ENCODE data around the gene CASK.

The CASK gene

GRCh38 chrX:41589634-41590270, 333.6 kb downstream of the CASK start:
- no peak overlapping the region for H2BK15ac ChIP-seq (ENCODE audit: low read depth, poor library complexity, severe bottlenecking)
- peak overlapping the region; percentile 64 for H3K27ac ChIP-seq (ENCODE audit: low read length, poor library complexity, severe bottlenecking)
- H2BK120ac ChIP-seq (ENCODE audit: low read depth, low read length) = no peak overlapping the region
- H3K9ac ChIP-seq (ENCODE audit: low read length) = peak overlapping the region; percentile 66
- H3K23ac ChIP-seq (ENCODE audit: low read length in 2 of 2) = no peak overlapping the region
- no peak overlapping the region for H2AK5ac ChIP-seq (ENCODE audit: low read length, severe bottlenecking)
- peaks cover 7% of the 10 kb centered on the region for H3K79me1 ChIP-seq (replicated peaks; ENCODE audit: low read length, poor library complexity, severe bottlenecking)
- peak; percentile 41 for DNase-seq
- H4K91ac ChIP-seq (ENCODE audit: low read length) = no peak overlapping the region
- peak overlapping the region in 1 of 2 experiments; percentile 33 for H3K4me3 ChIP-seq (ENCODE audit: insufficient read depth in 1 of 2, low read depth in 1 of 2, low read length in 2 of 2)
- H3K27me3 ChIP-seq (ENCODE audit: control insufficient read depth in 1 of 2, insufficient read depth in 1 of 2, low read length in 2 of 2) = peaks cover 0 to 23% of the 10 kb centered on the region in 2 experiments
- no peak overlapping the region for H2BK5ac ChIP-seq (ENCODE audit: low read depth, low read length, poor library complexity, severe bottlenecking)
- H3K36me3 ChIP-seq (ENCODE audit: control insufficient read depth in 1 of 2, insufficient read depth in 2 of 2, low read depth in 1 of 2, low read length in 2 of 2) = peaks cover 0 to 3% of the 10 kb centered on the region in 2 experiments
- 26% methylated on average over 4 of the region's 5 CpGs for WGBS
- H3K14ac ChIP-seq (ENCODE audit: low read length in 2 of 2) = no peak overlapping the region
- no peak overlapping the region for H3K4ac ChIP-seq (ENCODE audit: low read depth in 1 of 2, low read length in 2 of 2)
- no peak overlapping the region for H2AFZ ChIP-seq (ENCODE audit: low read depth, low read length)
- H3K4me1 ChIP-seq (ENCODE audit: control insufficient read depth, insufficient read depth, low read depth, low read length) = no peaks in the 10 kb centered on the region
- no peak overlapping the region for H4K8ac ChIP-seq (ENCODE audit: low read length)
- H3K18ac ChIP-seq (ENCODE audit: low read depth in 1 of 2, low read length in 2 of 2) = no peak overlapping the region
- H3K9me3 ChIP-seq (ENCODE audit: control insufficient read depth, low read length) = no peaks in the 10 kb centered on the region
- H2BK12ac ChIP-seq (ENCODE audit: low read length in 2 of 2) = no peak overlapping the region
- H3K4me2 ChIP-seq (ENCODE audit: low read length, poor library complexity, severe bottlenecking) = no peak overlapping the region

- no peak for DNase-seq
- H2BK5ac ChIP-seq (ENCODE audit: low read depth, low read length, poor library complexity, severe bottlenecking) = no peak overlapping the region
- WGBS = 79% methylated on average over 2 of the region's 4 CpGs
- no peak overlapping the region for H2AK5ac ChIP-seq (ENCODE audit: low read length, severe bottlenecking)
- no peak overlapping the region for H3K4ac ChIP-seq (ENCODE audit: low read depth in 1 of 2, low read length in 2 of 2)
- no peak overlapping the region for H4K8ac ChIP-seq (ENCODE audit: low read length)
- no peak overlapping the region for H3K9ac ChIP-seq (ENCODE audit: low read length)
- peaks cover 5% of the 10 kb centered on the region for H3K79me1 ChIP-seq (replicated peaks; ENCODE audit: low read length, poor library complexity, severe bottlenecking)
- H3K27ac ChIP-seq (ENCODE audit: low read length, poor library complexity, severe bottlenecking) = no peak overlapping the region
- no peak overlapping the region for H3K18ac ChIP-seq (ENCODE audit: low read depth in 1 of 2, low read length in 2 of 2)
- no peak overlapping the region for H3K23ac ChIP-seq (ENCODE audit: low read length in 2 of 2)
- peaks cover 3% of the 10 kb centered on the region in 2 experiments for H3K36me3 ChIP-seq (ENCODE audit: control insufficient read depth in 1 of 2, insufficient read depth in 2 of 2, low read depth in 1 of 2, low read length in 2 of 2)
- no peak overlapping the region for H3K4me2 ChIP-seq (ENCODE audit: low read length, poor library complexity, severe bottlenecking)
- no peak overlapping the region for H2BK15ac ChIP-seq (ENCODE audit: low read depth, poor library complexity, severe bottlenecking)
- H2AFZ ChIP-seq (ENCODE audit: low read depth, low read length) = no peak overlapping the region
- no peak overlapping the region for H4K91ac ChIP-seq (ENCODE audit: low read length)
- no peak overlapping the region for H3K14ac ChIP-seq (ENCODE audit: low read length in 2 of 2)
- H2BK12ac ChIP-seq (ENCODE audit: low read length in 2 of 2) = no peak overlapping the region
- H3K9me3 ChIP-seq (ENCODE audit: control insufficient read depth, low read length) = no peaks in the 10 kb centered on the region
- no peak overlapping the region for H2BK120ac ChIP-seq (ENCODE audit: low read depth, low read length)
- H3K27me3 ChIP-seq (ENCODE audit: control insufficient read depth in 1 of 2, insufficient read depth in 1 of 2, low read length in 2 of 2) = peaks cover 0 to 13% of the 10 kb centered on the region in 2 experiments
- H3K4me3 ChIP-seq (ENCODE audit: insufficient read depth in 1 of 2, low read depth in 1 of 2, low read length in 2 of 2) = no peak overlapping the region
- no peaks in the 10 kb centered on the region for H3K4me1 ChIP-seq (ENCODE audit: control insufficient read depth, insufficient read depth, low read depth, low read length)
Measured at GRCh38 chrX:41588271-41588670, 335.1 kb downstream of the CASK start.

GRCh38 chrX:41580423-41581064, 342.8 kb downstream of the CASK start:
- H3K4ac ChIP-seq (ENCODE audit: low read depth in 1 of 2, low read length in 2 of 2) = no peak overlapping the region
- no peak overlapping the region for H3K18ac ChIP-seq (ENCODE audit: low read depth in 1 of 2, low read length in 2 of 2)
- DNase-seq = no peak
- no peak overlapping the region for H3K4me2 ChIP-seq (ENCODE audit: low read length, poor library complexity, severe bottlenecking)
- no peak overlapping the region for H2AFZ ChIP-seq (ENCODE audit: low read depth, low read length)
- no peak overlapping the region for H3K27ac ChIP-seq (ENCODE audit: low read length, poor library complexity, severe bottlenecking)
- H2BK15ac ChIP-seq (ENCODE audit: low read depth, poor library complexity, severe bottlenecking) = no peak overlapping the region
- H2BK5ac ChIP-seq (ENCODE audit: low read depth, low read length, poor library complexity, severe bottlenecking) = no peak overlapping the region
- no peak overlapping the region for H2AK5ac ChIP-seq (ENCODE audit: low read length, severe bottlenecking)
- H3K9me3 ChIP-seq (ENCODE audit: control insufficient read depth, low read length) = no peaks in the 10 kb centered on the region
- no peak overlapping the region for H4K91ac ChIP-seq (ENCODE audit: low read length)
- no peak overlapping the region for H3K23ac ChIP-seq (ENCODE audit: low read length in 2 of 2)
- H3K9ac ChIP-seq (ENCODE audit: low read length) = no peak overlapping the region
- no peak overlapping the region for H2BK12ac ChIP-seq (ENCODE audit: low read length in 2 of 2)
- H4K8ac ChIP-seq (ENCODE audit: low read length) = no peak overlapping the region
- peaks cover 0 to 5% of the 10 kb centered on the region in 2 experiments for H3K27me3 ChIP-seq (ENCODE audit: control insufficient read depth in 1 of 2, insufficient read depth in 1 of 2, low read length in 2 of 2)
- H3K4me3 ChIP-seq (ENCODE audit: insufficient read depth in 1 of 2, low read depth in 1 of 2, low read length in 2 of 2) = no peak overlapping the region
- H3K14ac ChIP-seq (ENCODE audit: low read length in 2 of 2) = no peak overlapping the region
- 100% methylated on average over 1 of the region's 6 CpGs for WGBS
- peaks cover 3 to 14% of the 10 kb centered on the region in 2 experiments for H3K36me3 ChIP-seq (ENCODE audit: control insufficient read depth in 1 of 2, insufficient read depth in 2 of 2, low read depth in 1 of 2, low read length in 2 of 2)
- peaks cover 2% of the 10 kb centered on the region for H3K79me1 ChIP-seq (replicated peaks; ENCODE audit: low read length, poor library complexity, severe bottlenecking)
- H3K4me1 ChIP-seq (ENCODE audit: control insufficient read depth, insufficient read depth, low read depth, low read length) = no peaks in the 10 kb centered on the region
- H2BK120ac ChIP-seq (ENCODE audit: low read depth, low read length) = no peak overlapping the region

GRCh38 chrX:41563876-41564275, 359.5 kb downstream of the CASK start:
- Histone ChIP-seq H3K9ac (ENCODE audit: low read length) (no peak overlapping the region), H2AFZ (ENCODE audit: low read depth, low read length) (no peak overlapping the region), H3K27me3 (ENCODE audit: control insufficient read depth in 1 of 2, insufficient read depth in 1 of 2, low read length in 2 of 2) (no peaks in the 10 kb centered on the region), H3K36me3 (ENCODE audit: control insufficient read depth in 1 of 2, insufficient read depth in 2 of 2, low read depth in 1 of 2, low read length in 2 of 2) (peaks cover 0 to 3% of the 10 kb centered on the region in 2 experiments), H2BK12ac (ENCODE audit: low read length in 2 of 2) (no peak overlapping the region), H4K8ac (ENCODE audit: low read length) (no peak overlapping the region), H3K18ac (ENCODE audit: low read depth in 1 of 2, low read length in 2 of 2) (no peak overlapping the region), H2BK15ac (ENCODE audit: low read depth, poor library complexity, severe bottlenecking) (no peak overlapping the region), H3K4me2 (ENCODE audit: low read length, poor library complexity, severe bottlenecking) (no peak overlapping the region), H2AK5ac (ENCODE audit: low read length, severe bottlenecking) (no peak overlapping the region), H4K91ac (ENCODE audit: low read length) (no peak overlapping the region), H3K14ac (ENCODE audit: low read length in 2 of 2) (no peak overlapping the region), H3K4me1 (ENCODE audit: control insufficient read depth, insufficient read depth, low read depth, low read length) (no peaks in the 10 kb centered on the region), H3K79me1 (replicated peaks; ENCODE audit: low read length, poor library complexity, severe bottlenecking) (peaks cover 2% of the 10 kb centered on the region), H3K4ac (ENCODE audit: low read depth in 1 of 2, low read length in 2 of 2) (no peak overlapping the region), H3K9me3 (ENCODE audit: control insufficient read depth, low read length) (no peaks in the 10 kb centered on the region), H2BK120ac (ENCODE audit: low read depth, low read length) (no peak overlapping the region), H3K23ac (ENCODE audit: low read length in 2 of 2) (no peak overlapping the region), H3K4me3 (ENCODE audit: insufficient read depth in 1 of 2, low read depth in 1 of 2, low read length in 2 of 2) (no peak overlapping the region), H2BK5ac (ENCODE audit: low read depth, low read length, poor library complexity, severe bottlenecking) (no peak overlapping the region), H3K27ac (ENCODE audit: low read length, poor library complexity, severe bottlenecking) (no peak overlapping the region)
- WGBS = no CpG with 5 or more reads among the region's 3 CpGs
- peak; percentile 40 for DNase-seq

Data from mesenchymal stem cell (in vitro differentiated cells and primary cell).